ENCODE results near the gene SPATA2L. TPM values are rescaled to one million over a fixed set of nuclear protein-coding genes. Genes with fewer than 3 reads are reported as not detected.

Gene SPATA2L
- total and polyA plus RNA-seq, 2 of the 13 experiments (the other 11 are each of a cell fraction or from before 2014, with no cell fraction given): 9.1 to 20.7 TPM

GRCh38 chr16:89720813-89721545 is 19.5 kb upstream of the SPATA2L start, which contains the start of the genes VPS9D1 and ZNF276 (continued):
- TF ChIP-seq AKNA (CRISPR knock-in tag; IDR thresholded peaks at IDR 0.05; ENCODE audit: borderline replicate concordance) (0 out of 2 replicates have a peak, but pooled peaks have one; percentile 48), ZNF3 (CRISPR knock-in tag; IDR thresholded peaks at IDR 0.05) (no peak; the same call in 1 of the 2 replicates), HIVEP1 (CRISPR knock-in tag; IDR thresholded peaks at IDR 0.05) (no peak), ZEB1 (IDR thresholded peaks at IDR 0.05; ENCODE audit: insufficient replicate concordance, low read depth) (no peak), POLR2AphosphoS2 (IDR thresholded peaks at IDR 0.05; ENCODE audit: low read depth, low read length) (no peak), ZBTB33 (CRISPR knock-in tag; IDR thresholded peaks at IDR 0.05) (no peak), HMGA1 (CRISPR knock-in tag; conservative IDR thresholded peaks at IDR 0.05) (no peak), ZNF691 (CRISPR knock-in tag; IDR thresholded peaks at IDR 0.05; ENCODE audit: borderline replicate concordance, low read depth) (peak; percentile 98), HMGXB4 (CRISPR knock-in tag; IDR thresholded peaks at IDR 0.05; ENCODE audit: borderline replicate concordance in 1 of 2, low read depth in 1 of 2) (peak in 1 of 2 experiments; percentile 69), HBP1 (CRISPR knock-in tag; IDR thresholded peaks at IDR 0.05; ENCODE audit: low read depth) (no peak; the same call in none of the 2 replicates), TIGD3 (CRISPR knock-in tag; IDR thresholded peaks at IDR 0.05; ENCODE audit: borderline replicate concordance) (no peak), ZNF383 (CRISPR knock-in tag; IDR thresholded peaks at IDR 0.05; ENCODE audit: borderline replicate concordance) (no peak; the same call in 1 of the 2 replicates), ZNF75D (CRISPR knock-in tag; IDR thresholded peaks at IDR 0.05; ENCODE audit: borderline replicate concordance) (no peak; the same call in 1 of the 2 replicates), CBFB (CRISPR knock-in tag; IDR thresholded peaks at IDR 0.05) (peak; percentile 76)
